Suprapubic skin (tissue), 4 donors: ENCODE results near the gene NTN4. TPM values are rescaled to one million over a fixed set of nuclear protein-coding genes. Genes with fewer than 3 reads are reported as not detected.
"Not testable (repeated sequence)": the region's sequence is repeated elsewhere in the genome, so short reads cannot be mapped to it uniquely, and the experiment has no call there.

Source experiments
- DNase-seq, 2 donors: peaks; one replicate each; pipeline ENCODE4 v3.0.0-alpha.2; 2019; ENCODE audit warnings: low spot score in 2 of 2
- H3K27ac ChIP-seq: fragments of 200-600 bp; sonication (generic); one replicate; pipeline ENCODE4 v1.5.1; 2019
- H3K27me3 ChIP-seq: fragments of 200-600 bp; sonication (generic); one replicate; pipeline ENCODE4 v1.5.1; 2019
- H3K36me3 ChIP-seq: fragments of 200-600 bp; sonication (generic); one replicate; pipeline ENCODE4 v1.5.1; 2019
- H3K4me1 ChIP-seq: fragments of 200-600 bp; sonication (generic); one replicate; pipeline ENCODE4 v1.5.1; 2019
- H3K4me3 ChIP-seq: fragments of 200-600 bp; sonication (generic); one replicate; pipeline ENCODE4 v1.5.1; 2019; ENCODE audit warnings: mild to moderate bottlenecking
- H3K9me3 ChIP-seq: fragments of 200-600 bp; sonication (generic); one replicate; pipeline ENCODE4 v1.5.1; 2019
- EP300 ChIP-seq: sonication (generic); formaldehyde crosslinking; IDR thresholded peaks from one replicate; pipeline ENCODE4 v1.6.1; 2017; ENCODE audit warnings: antibody characterized with exemption
- POLR2A ChIP-seq, 2 donors: fragments of 450-650 bp; IDR thresholded peaks; one replicate each; pipeline ENCODE4 v1.6.1; 2017; ENCODE audit warnings: antibody characterized with exemption in 2 of 2, mild to moderate bottlenecking in 2 of 2, moderate library complexity in 2 of 2
- POLR2AphosphoS5 ChIP-seq, 3 donors: sonication (generic); formaldehyde crosslinking; IDR thresholded peaks; one replicate each; pipeline ENCODE4 v1.6.1; 2017; ENCODE audit warnings: antibody characterized with exemption in 3 of 3
- WGBS: methylation state at CpG from one replicate; pipeline ENCODE4 v1.1.5; 2018; 5-methylcytosine and 5-hydroxymethylcytosine counted together
- total RNA-seq, 4 donors: library from RNA; depleted of rRNA; stranded (reverse); fragments of >200 nt; gene quantifications; one replicate each; pipeline ENCODE4 v1.1.0, GENCODE V29; 2016
- TF ChIP-seq, protein P1 (sequence below), 2 donors: fragments of 200-600 bp in 1 of 2; fragments of 450-650 bp in 1 of 2; sonication (generic) in 1 of 2; IDR thresholded peaks; one replicate each; pipeline ENCODE4 v1.5.1; 2016 to 2019; ENCODE audit warnings: antibody characterized with exemption in 2 of 2, mild to moderate bottlenecking in 1 of 2, moderate library complexity in 1 of 2

Gene NTN4
- total RNA-seq, 4 donors from 2014 or later = 7.2 to 18.7 (median 13.0) TPM

DNA sequence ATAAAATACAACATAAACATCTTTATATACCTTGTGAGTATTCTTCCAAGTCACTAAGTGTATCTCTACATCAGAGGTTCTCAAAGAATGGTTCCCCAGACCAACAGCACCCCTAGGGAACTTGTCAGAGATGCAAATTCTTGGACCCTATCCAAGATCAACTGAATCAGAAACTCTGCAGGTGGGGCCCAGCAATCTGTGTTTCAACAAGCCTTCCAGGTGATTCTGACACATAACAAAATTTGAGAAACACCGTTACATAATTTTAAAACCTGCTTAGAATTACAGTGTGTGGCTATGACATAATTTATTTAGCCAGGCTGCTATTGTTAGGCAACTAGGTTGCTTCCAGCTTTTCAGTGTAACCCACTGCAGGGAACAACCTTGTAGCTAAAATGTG is 49.8 kb downstream of the NTN4 start:
- Histone ChIP-seq H3K4me3 (no peak overlapping the region), H3K36me3 (no peaks in the 10 kb centered on the region), H3K27ac (peak overlapping the region; percentile 83), H3K4me1 (peaks cover 36% of the 10 kb centered on the region), H3K27me3 (no peaks in the 10 kb centered on the region), H3K9me3 (no peaks in the 10 kb centered on the region)
- DNase-seq = no peak
- TF ChIP-seq POLR2A (IDR thresholded peaks at IDR 0.05) (no peak), POLR2AphosphoS5 (IDR thresholded peaks at IDR 0.05) (no peak), EP300 (no peak)
- TF ChIP-seq, protein P1, sequence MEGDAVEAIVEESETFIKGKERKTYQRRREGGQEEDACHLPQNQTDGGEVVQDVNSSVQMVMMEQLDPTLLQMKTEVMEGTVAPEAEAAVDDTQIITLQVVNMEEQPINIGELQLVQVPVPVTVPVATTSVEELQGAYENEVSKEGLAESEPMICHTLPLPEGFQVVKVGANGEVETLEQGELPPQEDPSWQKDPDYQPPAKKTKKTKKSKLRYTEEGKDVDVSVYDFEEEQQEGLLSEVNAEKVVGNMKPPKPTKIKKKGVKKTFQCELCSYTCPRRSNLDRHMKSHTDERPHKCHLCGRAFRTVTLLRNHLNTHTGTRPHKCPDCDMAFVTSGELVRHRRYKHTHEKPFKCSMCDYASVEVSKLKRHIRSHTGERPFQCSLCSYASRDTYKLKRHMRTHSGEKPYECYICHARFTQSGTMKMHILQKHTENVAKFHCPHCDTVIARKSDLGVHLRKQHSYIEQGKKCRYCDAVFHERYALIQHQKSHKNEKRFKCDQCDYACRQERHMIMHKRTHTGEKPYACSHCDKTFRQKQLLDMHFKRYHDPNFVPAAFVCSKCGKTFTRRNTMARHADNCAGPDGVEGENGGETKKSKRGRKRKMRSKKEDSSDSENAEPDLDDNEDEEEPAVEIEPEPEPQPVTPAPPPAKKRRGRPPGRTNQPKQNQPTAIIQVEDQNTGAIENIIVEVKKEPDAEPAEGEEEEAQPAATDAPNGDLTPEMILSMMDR (IDR thresholded peaks at IDR 0.05) = no peak
- 47% methylated on average over 1 of the region's 1 CpG for WGBS

DNA sequence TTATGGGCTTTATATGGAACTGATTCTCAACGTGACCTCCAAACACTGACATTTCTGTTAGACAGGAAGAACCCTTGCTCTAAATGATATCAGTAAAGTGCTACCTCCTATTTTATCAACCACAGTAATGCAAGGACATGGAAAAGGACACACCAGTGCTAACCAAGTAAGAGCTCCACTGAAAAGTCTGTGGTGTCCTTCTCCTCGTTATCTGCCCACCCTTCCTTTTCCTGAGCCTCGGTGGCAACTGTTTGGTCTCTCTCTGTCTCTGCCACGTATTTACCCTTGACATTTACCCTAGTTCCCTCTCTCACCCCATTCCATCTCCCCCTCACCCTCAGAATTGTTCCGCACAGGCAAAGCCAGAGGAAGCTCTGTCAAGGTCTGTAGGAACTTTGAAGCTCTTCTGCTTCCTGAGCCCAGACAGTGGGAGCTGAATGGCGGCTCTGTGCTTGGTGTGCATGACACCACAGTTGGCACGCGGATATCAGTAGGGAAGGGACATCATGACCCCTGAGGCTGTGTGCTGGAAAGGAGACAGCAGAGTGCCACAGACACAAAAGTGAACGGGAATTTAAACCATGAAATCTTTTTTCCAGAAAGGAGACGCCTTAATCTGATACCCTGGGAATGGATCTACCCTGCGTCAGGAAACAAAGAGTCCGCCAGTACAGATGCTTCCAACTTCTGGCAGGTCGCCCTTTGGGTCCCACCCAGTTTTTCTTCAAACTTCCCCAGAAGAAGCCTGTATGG is 50.8 kb downstream of the NTN4 start:
- WGBS = 49% methylated on average over 13 of the region's 13 CpGs
- no peaks in the 10 kb centered on the region for H3K9me3 ChIP-seq
- H3K4me3 ChIP-seq = no peak overlapping the region
- H3K27ac ChIP-seq = peak overlapping the region; percentile 83
- H3K4me1 ChIP-seq = peaks cover 36% of the 10 kb centered on the region
- peak in 1 of 2 donors; percentile 70 for DNase-seq
- H3K36me3 ChIP-seq = no peaks in the 10 kb centered on the region
- no peaks in the 10 kb centered on the region for H3K27me3 ChIP-seq
- TF ChIP-seq EP300 (no peak), POLR2AphosphoS5 (IDR thresholded peaks at IDR 0.05) (no peak), POLR2A (IDR thresholded peaks at IDR 0.05) (no peak)
- TF ChIP-seq, protein P1 (IDR thresholded peaks at IDR 0.05) = no peak

DNA sequence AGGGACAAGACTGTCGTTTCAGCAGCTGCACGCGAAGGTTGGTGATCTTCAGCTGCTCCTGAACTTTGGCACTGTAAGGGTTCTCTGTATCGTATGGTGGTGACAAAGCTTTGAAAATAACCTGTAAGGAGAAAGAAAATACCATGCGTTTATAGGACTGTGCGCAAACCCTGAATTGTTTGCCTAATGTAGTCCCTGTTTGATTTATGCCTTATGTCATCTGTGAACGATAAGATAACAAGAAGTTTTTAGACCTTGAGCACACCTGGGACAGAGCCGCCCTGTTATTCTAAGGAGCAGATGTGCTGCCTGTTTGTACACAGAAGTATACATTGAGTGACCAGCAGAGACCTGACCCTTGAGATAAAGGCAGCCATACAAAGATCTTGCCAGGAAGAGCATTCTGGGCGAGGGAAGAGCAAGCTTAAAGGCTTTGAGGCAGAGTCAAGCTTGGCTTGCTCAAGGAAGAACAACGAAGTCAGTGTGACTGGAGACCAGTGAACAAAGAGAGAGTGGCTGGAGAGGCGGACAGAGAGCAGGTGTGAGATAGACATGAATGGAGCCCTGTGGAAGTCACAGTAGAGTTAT is 52.4 kb downstream of the NTN4 start:
- 95% methylated on average over 11 of the region's 11 CpGs for WGBS

DNA sequence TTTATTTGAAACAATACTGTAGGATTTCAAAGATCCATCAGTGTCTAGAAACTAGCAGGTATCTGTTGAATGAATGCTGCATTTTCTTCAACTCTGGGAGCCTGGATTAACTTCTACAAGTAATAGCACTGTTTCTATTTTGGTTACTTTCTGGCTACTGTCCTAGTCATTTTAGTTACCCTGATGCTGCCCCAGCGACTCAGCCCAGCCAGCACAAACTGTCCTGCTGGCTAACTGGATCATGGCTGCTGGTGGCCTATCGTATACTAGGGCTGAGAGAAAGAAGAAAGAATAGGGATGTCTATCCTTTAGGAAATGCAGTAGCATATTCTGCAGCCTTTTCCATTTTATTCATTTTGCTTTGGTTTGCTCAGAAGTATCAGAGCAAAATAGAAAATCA is 53.9 kb downstream of the NTN4 start:
- TF ChIP-seq POLR2A (IDR thresholded peaks at IDR 0.05) = no peak
- TF ChIP-seq EP300 = no peak
- TF ChIP-seq, protein P1 (IDR thresholded peaks at IDR 0.05) = no peak
- TF ChIP-seq POLR2AphosphoS5 (IDR thresholded peaks at IDR 0.05) = no peak
- DNase-seq = no peak
- H3K4me3 ChIP-seq = no peak overlapping the region
- no peaks in the 10 kb centered on the region for H3K9me3 ChIP-seq
- no peak overlapping the region for H3K27ac ChIP-seq
- peaks cover 34% of the 10 kb centered on the region for H3K4me1 ChIP-seq
- no peaks in the 10 kb centered on the region for H3K27me3 ChIP-seq
- WGBS = 60% methylated on average over 2 of the region's 2 CpGs
- no peaks in the 10 kb centered on the region for H3K36me3 ChIP-seq

More for the DNA sequence above, 52.4 kb downstream of the NTN4 start:
- Histone ChIP-seq H3K36me3 (no peaks in the 10 kb centered on the region), H3K27ac (no peak overlapping the region), H3K4me3 (no peak overlapping the region), H3K9me3 (no peaks in the 10 kb centered on the region), H3K27me3 (no peaks in the 10 kb centered on the region), H3K4me1 (peaks cover 40% of the 10 kb centered on the region)
- DNase-seq = no peak
- TF ChIP-seq, protein P1 (IDR thresholded peaks at IDR 0.05) = no peak
- TF ChIP-seq POLR2AphosphoS5 (IDR thresholded peaks at IDR 0.05) = no peak

DNA sequence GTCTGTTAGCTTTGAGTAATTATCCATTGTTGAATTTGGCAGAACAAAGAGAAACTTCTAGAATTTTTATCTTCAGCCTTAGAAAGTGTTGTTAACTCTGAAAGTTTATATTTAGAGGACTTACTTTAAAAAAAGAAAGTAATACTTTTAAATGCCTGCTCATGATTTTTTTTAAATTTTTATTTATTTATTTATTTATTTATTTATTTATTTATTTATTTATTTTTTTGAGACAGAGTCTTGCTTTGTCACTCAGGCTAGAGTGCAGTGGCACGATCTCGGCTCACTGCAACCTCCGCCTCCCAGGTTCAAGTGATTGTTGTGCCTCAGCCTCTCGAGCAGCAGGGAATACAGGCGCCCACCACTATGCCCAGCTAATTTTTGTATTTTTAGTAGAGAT is 54.8 kb downstream of the NTN4 start:
- H3K27me3 ChIP-seq, H3K27ac ChIP-seq, H3K4me3 ChIP-seq, DNase-seq, H3K9me3 ChIP-seq, H3K36me3 ChIP-seq: not testable (repeated sequence)
- 83% methylated on average over 5 of the region's 5 CpGs for WGBS
- peaks cover 34% of the 10 kb centered on the region for H3K4me1 ChIP-seq
